Motor neuron (in vitro differentiated cells): ENCODE data around the gene ZMYM3. TPM values are rescaled to one million over a fixed set of nuclear protein-coding genes. Genes with fewer than 3 reads are reported as not detected.
"Not testable (repeated sequence)": the region's sequence is repeated elsewhere in the genome, so short reads cannot be mapped to it uniquely, and the experiment has no call there.

ENCODE experiments used
- ATAC-seq, 8 experiments: fragments of 200-7000 bp; cut with Tn5 transposase; replicated peaks in 6 of 8; 2 replicates each; pipeline ENCODE4 v1.8.0; 2021; ENCODE audit warnings: mild to moderate bottlenecking in 8 of 8, moderate library complexity in 8 of 8
- H3K27ac ChIP-seq, 2 donors: fragments of 250-450 bp; sonication (Bioruptor Pico); 2 replicates each; pipeline ENCODE4 v1.9.0; 2021; ENCODE audit warnings: antibody characterized with exemption in 2 of 2, mild to moderate bottlenecking in 2 of 2, moderate library complexity in 1 of 2
- H3K4me1 ChIP-seq, 2 donors: fragments of 250-450 bp; sonication (Bioruptor Pico); replicated peaks in 1 of 2; 2 replicates each; pipeline ENCODE4 v1.6.1; 2021; ENCODE audit warnings: antibody characterized with exemption in 2 of 2, mild to moderate bottlenecking in 2 of 2, moderate library complexity in 1 of 2
- H3K4me3 ChIP-seq, 5 donors: fragments of 250-450 bp; sonication (Bioruptor Pico); 2 replicates each; pipeline ENCODE4 v1.9.0; 2021; ENCODE audit warnings: antibody characterized with exemption in 5 of 5, mild to moderate bottlenecking in 5 of 5, moderate library complexity in 4 of 5
- WGBS, 10 experiments: fragments of 450-650 bp; shearing (Covaris generic); methylation state at CpG; one replicate each; pipeline ENCODE4 v1.0.0; 2022; 5-methylcytosine and 5-hydroxymethylcytosine counted together
- in situ Hi-C, 9 experiments: fragments of 400-800 bp; cut with MboI; loops; one replicate each; pipeline ENCODE4 v1.15.0; 2021; ENCODE audit warnings: low sequenced_read_pairs in 9 of 9, low pct_unique_long_range_greater_than_20kb in 2 of 9; ENCODE audit not compliant: unreplicated experiment in 9 of 9
- total RNA-seq, 8 experiments: library from RNA; unstranded; fragments of 300-600 nt; gene quantifications; 2 replicates each; pipeline versions ENCODE4 v1.2.3 to v1.2.4, GENCODE V29; 2022

ZMYM3 gene
- total RNA-seq, 8 experiments from 2014 or later: 9.5 to 33.9 (median 26.1) TPM

DNA sequence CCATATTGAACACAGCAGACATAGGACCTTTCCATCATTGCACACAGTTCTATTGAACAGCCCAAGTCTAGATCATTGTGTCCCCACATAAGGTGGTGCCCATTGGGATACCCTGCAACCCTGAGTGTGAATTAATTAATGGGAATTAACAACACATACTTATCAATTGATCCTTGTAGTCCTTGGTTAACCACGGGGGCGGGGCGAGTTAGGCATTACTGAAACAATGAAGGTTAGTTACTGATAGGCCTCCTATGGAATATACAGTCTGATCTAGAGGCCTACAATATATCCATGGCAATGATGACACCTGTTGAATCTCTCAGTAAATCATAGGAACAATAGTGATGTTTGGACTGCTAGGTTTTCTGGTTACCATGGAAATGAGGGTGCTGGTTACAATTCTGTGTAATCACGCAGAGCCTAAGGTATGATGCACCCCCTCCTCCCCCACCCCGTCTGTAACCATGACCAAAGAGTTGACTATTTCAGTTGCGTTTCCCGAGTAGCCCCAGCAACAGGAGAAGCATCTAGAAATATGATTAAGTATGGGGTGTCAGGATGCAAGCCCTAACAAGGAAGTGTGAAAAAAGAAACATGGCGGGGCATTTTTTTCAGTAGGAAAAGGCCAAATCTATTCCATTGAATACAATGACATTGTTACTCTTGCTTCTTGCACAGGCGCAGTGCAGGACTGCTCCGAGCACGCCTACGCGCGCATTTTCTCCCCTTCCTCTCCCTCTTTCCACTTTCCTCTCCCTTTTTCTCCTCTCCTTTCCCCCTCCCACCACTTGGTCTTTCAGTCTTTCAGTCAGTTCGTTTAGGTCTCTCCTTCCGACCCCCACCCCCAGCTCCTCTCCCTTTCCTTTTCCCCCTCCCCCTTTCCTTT is 28.8 kb upstream of the ZMYM3 start:
- in situ Hi-C loops: no loop called here
- peak overlapping the region; percentile 29 to 89 (median 68) for H3K4me3 ChIP-seq
- ATAC-seq: peak; percentile 57 to 79 (median 72)
- 23 to 94% methylated on average over 3 to 5 of the region's 16 CpGs; no CpG with 5 or more reads in 8 of the 10 experiments for WGBS, 10 experiments
- peak overlapping the region; percentile 97 for H3K27ac ChIP-seq
- peaks cover 5 to 14% of the 10 kb centered on the region in 2 donors for H3K4me1 ChIP-seq

DNA sequence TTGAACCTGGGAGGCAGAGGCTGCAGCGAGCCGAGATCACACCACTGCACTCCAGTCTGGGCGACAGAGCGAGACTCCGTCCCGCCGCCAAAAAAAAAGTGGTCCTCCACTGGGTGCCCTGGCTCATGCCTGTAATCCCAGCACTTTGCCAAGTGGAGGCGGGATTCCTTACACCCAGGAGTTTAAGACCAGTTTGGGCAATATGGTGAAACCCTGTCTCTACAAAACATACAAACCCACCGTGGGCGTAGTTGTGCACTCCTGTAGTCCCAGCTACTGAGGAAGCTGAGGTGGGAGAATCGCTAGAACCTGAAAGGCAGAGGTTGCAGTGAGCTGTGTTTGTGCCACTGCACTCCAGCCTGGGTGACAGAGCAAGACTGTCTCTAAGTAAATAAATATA is 27.4 kb upstream of the ZMYM3 start:
- H3K4me3 ChIP-seq, in situ Hi-C loops: not testable (repeated sequence)
- 50 to 100% (median 100%) methylated on average over 1 of the region's 11 CpGs; no CpG with 5 or more reads in 7 of the 10 experiments for WGBS, 10 experiments

DNA sequence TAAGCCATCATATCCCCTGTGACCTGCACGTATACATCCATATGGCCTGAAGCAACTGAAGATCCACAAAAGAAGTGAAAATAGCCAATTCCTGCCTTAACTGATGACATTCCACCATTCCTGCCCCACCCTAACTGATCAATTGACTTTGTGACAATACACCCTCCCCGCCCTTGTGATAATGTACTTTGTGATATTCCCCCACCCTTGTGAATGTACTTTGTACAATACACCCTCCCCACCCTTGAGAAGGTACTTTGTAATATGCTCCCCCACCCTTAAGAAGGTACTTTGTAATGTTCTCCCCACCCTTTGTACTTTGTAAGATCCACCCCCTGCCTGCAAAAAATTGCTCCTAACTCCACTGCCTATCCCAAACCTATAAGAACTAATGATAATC is 18.4 kb upstream of the ZMYM3 start:
- H3K27ac ChIP-seq, H3K4me3 ChIP-seq, in situ Hi-C loops, ATAC-seq, H3K4me1 ChIP-seq: not testable (repeated sequence)
- WGBS, 10 experiments: 50 to 100% methylated on average over 1 of the region's 2 CpGs; no CpG with 5 or more reads in 8 of the 10 experiments

More for the DNA sequence above, 27.4 kb upstream of the ZMYM3 start:
- H3K4me1 ChIP-seq, ATAC-seq, H3K27ac ChIP-seq: not testable (repeated sequence)

DNA sequence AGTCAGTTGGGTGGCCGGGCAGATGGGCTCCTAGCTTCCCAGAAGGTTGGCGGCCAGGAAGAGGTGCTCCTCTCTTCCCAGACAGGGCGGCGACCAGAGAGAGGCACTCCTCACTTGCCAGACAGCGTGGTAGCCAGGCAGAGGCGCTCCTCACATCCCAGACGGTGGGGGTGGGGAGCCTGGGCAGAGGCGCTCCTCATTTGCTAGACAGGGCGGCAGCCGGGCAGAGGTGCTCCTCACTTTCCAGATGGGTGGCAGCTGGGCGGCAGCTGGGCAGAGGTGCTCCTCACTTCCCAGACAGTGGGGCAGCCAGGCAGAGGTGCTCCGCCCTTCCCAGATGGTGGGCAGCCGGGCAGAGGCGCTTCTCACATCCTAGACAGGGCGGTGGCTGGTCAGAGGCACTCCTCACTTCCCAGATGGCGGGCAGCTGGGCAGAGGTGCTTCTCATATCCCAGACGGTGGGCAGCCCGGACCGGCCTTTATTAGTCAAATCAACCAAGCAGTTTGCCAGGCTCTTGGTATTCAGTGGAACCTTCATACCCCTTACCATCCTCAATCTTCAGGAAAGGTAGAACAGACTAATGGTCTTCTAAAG is 16.0 kb upstream of the ZMYM3 start:
- WGBS, 10 experiments: 40% methylated on average over 1 of the region's 19 CpGs; no CpG with 5 or more reads in 9 of the 10 experiments
- in situ Hi-C loops: no loop called here
- Histone ChIP-seq H3K27ac (no peak overlapping the region), H3K4me1 (no peaks in the 10 kb centered on the region), H3K4me3 (no peak overlapping the region)
- peak in 1 of 8 experiments; percentile 27 for ATAC-seq

- H3K4me1 ChIP-seq, H3K4me3 ChIP-seq, ATAC-seq, in situ Hi-C loops, H3K27ac ChIP-seq: not testable (repeated sequence)
These were observed 14.7 kb upstream of the ZMYM3 start for GRCh38 chrX:71268624-71269023.

DNA sequence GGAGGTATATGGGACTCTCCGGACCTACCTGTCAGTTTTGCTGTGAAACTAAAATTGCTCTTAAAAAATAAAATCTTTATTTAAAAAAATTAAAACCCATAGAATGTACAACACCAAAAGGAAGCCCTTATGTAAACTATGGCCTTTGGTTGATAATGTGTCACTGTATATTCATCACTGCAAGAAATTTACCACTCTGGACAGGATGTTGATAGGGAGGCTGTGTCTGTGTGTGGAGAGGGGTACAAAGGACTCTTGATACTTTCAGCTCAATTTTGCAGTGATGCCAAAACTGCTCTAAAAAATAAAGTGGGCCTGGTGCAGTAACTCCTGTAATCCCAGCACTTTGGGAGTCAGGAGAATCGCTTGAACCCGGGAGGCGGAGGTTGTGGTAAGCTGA is 2.9 kb upstream of the ZMYM3 start:
- H3K27ac ChIP-seq: no peak overlapping the region
- H3K4me1 ChIP-seq: peaks cover 8 to 17% of the 10 kb centered on the region in 2 donors
- H3K4me3 ChIP-seq: no peak overlapping the region
- in situ Hi-C loops: no loop called here
- ATAC-seq: no peak
- 80 to 100% (median 90%) methylated on average over 1 to 4 of the region's 4 CpGs; no CpG with 5 or more reads in 6 of the 10 experiments for WGBS, 10 experiments

DNA sequence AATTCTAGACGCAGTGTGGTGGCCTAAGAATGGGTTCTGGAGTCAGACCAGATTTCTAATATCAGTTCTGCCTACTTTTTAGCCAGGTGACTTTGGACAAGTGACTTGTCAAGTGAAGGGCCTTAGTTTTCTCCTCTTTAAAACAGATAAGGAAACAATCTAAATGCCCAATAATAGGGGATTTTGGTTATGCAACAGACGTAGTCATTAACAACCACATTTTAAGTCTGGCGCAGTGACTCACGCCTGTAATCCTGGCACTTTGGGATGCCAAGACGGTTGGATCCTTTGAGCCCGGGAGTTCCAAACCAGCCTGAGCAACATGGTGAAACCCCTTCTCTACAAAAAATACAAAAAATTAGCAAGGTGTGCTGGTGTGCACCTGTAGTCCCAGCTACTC is 2.1 kb upstream of the ZMYM3 start:
- no peak for ATAC-seq
- Histone ChIP-seq H3K4me3 (no peak overlapping the region), H3K4me1 (peaks cover 14 to 17% of the 10 kb centered on the region in 2 donors), H3K27ac (no peak overlapping the region)
- in situ Hi-C loops: no loop called here
- WGBS, 10 experiments: 31 to 100% (median 60%) methylated on average over 1 to 2 of the region's 6 CpGs; no CpG with 5 or more reads in 7 of the 10 experiments

DNA sequence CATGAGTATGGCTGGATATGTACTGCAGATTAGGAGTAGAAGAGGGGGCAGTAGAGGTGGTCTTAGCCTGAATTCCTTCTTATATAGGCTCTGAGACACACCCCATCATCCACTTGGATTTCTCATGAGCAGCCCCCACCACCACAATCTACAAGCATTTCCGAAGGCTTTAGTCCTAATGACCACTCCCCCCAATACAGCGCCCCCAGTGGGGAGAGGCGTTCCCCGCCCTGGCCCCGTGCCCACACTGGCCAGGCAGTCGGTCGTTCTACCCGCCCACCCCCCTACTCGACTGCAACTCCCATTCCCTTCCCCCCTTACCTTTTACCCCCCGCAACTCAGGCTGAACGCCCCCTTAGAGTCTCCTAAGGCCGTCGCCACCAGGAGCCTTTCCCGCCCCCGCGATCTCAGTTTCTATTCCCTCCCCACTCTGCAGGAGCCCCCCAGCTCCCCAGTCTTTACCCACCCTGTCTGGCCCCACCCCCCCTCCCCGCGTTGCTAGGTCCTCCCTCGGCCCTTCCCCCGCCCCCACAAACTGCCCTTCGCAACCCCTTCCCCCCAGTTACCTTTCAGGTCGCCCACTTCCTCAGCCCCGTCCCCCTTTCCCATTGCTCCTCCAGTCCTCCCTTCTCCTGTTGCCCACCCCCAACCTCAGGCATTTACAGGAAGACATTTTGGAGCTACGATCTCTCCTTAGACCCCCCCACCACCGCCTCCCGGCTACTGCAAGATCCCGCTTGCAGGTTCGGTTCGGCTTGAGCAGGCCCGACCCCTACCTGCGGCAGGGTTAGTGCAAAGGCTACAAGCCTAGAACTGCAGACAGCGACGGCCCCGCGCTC is 468 bp downstream of the ZMYM3 start:
- peak in 3 of 8 experiments; percentile 4 to 28 (median 17) for ATAC-seq
- in situ Hi-C loops: no loop called here
- peak overlapping the region; percentile 85 to 92 for H3K27ac ChIP-seq
- H3K4me3 ChIP-seq: peak overlapping the region; percentile 76 to 99 (median 86)
- peaks cover 14 to 17% of the 10 kb centered on the region in 2 donors for H3K4me1 ChIP-seq
- WGBS, 10 experiments: no CpG with 5 or more reads among the region's 35 CpGs

GRCh38 chrX:71252221-71252620 is 1.7 kb downstream of the ZMYM3 start:
- in situ Hi-C loops: no loop called here
- WGBS, 10 experiments: no CpG with 5 or more reads among the region's 2 CpGs
- peak overlapping the region in 3 of 5 donors; percentile 76 to 86 (median 84) for H3K4me3 ChIP-seq
- peaks cover 14 to 17% of the 10 kb centered on the region in 2 donors for H3K4me1 ChIP-seq
- ATAC-seq: no peak
- no peak overlapping the region for H3K27ac ChIP-seq

- in situ Hi-C loops: no loop called here
These were observed 2.4 kb downstream of the ZMYM3 start for GRCh38 chrX:71251466-71251973.

GRCh38 chrX:71250841-71251240 is 3.1 kb downstream of the ZMYM3 start:
- WGBS, 10 experiments: 59 to 100% (median 60%) methylated on average over 1 to 3 of the region's 9 CpGs; no CpG with 5 or more reads in 7 of the 10 experiments
- no peak for ATAC-seq
- Histone ChIP-seq H3K4me1 (peaks cover 14 to 17% of the 10 kb centered on the region in 2 donors), H3K27ac (no peak overlapping the region), H3K4me3 (no peak overlapping the region)
- in situ Hi-C loops: no loop called here

More at GRCh38 chrX:71251466-71251973, 2.4 kb downstream of the ZMYM3 start:
- no CpG with 5 or more reads among the region's 8 CpGs for WGBS, 10 experiments
- no peak for ATAC-seq
- Histone ChIP-seq H3K4me1 (peaks cover 14 to 17% of the 10 kb centered on the region in 2 donors), H3K27ac (no peak overlapping the region), H3K4me3 (no peak overlapping the region)

DNA sequence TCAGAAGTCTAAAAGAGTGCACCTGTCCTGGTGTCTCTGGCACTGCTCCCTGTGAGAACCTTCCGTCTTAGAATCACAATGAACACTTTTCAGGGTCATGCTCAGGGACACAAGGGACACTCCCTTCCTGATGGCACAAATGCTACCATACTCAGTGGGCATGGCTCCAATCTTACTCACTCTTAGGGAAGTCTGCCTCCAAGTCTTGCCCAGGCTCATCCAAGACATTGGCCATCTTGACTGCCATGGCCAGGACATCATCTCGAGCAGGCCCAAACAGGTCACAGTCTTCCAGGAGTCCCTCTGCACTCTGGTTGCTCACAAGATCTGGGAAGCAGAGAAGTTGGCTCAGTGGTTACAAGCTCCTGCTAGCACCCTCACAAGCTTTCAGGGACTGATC is 8.8 kb downstream of the ZMYM3 start:
- 50 to 100% (median 81%) methylated on average over 1 to 2 of the region's 2 CpGs; no CpG with 5 or more reads in 6 of the 10 experiments for WGBS, 10 experiments
- no peaks in the 10 kb centered on the region for H3K4me1 ChIP-seq
- H3K27ac ChIP-seq: no peak overlapping the region
- ATAC-seq: no peak
- in situ Hi-C loops: no loop called here
- H3K4me3 ChIP-seq: no peak overlapping the region
